NCI-H2227 treated with DMSO at 0.1 percent for 48 hours (cell line): ENCODE data around the gene CLEC16A.
"Not testable (repeated sequence)": the region's sequence is repeated elsewhere in the genome, so short reads cannot be mapped to it uniquely, and the experiment has no call there.

Experiments
- DNase-seq: peaks from one replicate; lab custom pipeline; 2025; lab: John Stamatoyannopoulos, UW

The CLEC16A gene

DNA sequence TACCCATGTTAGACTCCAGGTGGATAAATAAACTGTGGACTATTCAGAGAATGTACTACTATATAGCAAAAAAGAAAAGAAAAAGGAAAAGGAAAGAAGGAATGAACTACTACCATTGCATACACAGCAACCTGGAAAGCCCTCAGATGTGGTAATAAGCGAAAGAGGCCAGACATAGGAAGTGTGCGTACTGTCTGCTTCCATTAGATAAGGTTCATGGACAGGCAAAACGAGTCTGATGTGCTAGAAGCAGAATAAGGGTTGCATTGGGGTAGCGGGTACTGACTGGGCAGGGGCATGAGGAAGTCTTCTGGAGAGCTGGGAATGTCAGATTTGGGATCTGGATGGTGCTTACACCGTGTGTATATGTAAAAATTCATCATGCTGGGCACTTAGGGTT is 21.8 kb downstream of the CLEC16A start:
- no peak for DNase-seq

DNA sequence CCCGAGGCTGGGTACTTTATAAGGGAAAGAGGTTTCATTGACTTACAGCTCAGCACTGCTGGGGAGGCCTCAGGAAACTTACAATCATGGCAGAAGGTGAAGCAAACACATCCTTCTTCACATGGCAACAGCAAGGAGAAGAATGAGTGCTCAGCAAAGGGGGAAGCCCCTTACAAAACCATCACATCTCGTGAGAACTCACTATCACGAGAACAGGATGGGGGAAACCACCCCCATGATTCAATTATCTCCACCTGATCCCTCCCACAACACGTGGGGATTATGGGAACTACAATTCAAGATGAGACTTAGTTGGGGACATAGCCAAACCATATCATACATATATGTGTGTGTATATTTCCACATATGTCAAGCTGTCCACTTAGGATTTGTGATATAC is 22.2 kb downstream of the CLEC16A start:
- DNase-seq: not testable (repeated sequence)

DNA sequence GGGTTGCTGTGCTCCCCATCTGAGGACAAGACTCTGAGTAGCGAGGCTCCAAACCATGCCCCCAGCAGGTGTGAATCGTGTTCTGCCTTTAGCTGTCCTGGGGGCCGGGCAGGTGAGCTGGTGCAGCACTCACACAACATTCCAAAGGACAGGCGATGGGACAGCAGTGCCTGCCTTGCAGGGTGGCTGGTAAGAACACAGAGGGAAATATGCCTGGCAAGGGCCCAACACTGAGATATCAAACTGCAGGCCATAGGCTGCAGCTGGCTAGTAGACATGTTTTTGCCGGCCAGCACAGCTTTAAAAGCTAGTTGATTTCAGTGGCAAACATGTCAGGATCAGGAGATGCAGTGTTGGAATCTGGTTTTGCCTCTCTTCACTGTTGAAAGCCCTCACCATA is 23.6 kb downstream of the CLEC16A start:
- no peak for DNase-seq

DNA sequence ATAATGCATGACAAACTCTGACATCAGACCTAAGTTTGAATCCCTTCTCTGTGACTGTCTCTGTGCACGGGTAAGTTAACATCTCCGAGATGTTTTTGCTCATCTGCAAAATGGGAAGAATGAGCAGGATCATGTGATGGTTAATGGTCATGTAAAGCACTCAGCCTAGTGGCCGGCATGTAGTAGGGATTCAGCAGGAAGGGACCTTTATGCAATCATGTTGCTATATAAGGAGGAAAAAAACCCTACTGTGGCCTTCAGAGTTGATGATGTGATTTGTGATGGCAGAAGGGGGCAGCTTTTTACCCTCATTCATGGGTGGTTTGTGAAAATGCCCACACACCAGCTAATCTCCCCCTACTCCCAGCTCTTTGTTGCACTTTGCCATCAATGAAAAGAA is 24.1 kb downstream of the CLEC16A start:
- no peak for DNase-seq

DNA sequence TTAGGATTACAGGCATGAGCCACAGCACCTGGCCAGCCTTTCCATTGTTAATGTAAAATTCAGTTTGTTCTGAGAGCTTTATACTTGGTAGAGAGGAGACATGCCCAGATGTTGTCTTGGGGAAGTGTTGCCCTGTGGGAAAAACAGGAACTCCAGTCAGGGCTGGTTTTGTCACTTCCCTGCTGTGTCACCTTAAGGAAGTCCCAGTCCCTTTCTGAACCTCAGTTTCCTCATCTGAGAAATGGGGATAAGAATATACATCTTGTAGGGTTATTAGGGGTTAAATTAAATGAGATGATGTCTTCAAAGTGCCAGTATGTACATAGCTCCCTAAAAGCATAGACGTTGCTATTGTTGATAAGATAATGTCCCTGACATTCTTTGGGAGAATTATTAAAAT is 25.3 kb downstream of the CLEC16A start:
- no peak for DNase-seq

DNA sequence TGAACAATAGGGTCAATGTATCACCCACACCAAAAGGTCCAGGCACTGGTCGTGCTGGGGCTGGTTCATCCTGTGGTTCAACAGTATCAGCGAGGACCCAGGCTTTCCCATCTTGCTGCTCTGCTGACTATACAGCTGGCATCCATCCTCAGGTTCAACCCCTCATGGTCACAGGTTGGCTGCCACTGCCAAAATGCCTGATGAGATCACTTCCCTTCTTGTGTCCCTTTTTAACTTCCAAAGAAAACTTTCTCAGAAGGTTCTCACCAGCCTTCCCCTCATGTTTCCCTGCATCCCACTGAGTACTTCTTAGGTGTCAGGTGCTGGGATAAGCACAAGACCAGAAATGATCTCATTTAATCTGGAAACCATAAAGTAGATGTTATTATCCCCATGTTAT is 25.7 kb downstream of the CLEC16A start:
- no peak for DNase-seq

DNA sequence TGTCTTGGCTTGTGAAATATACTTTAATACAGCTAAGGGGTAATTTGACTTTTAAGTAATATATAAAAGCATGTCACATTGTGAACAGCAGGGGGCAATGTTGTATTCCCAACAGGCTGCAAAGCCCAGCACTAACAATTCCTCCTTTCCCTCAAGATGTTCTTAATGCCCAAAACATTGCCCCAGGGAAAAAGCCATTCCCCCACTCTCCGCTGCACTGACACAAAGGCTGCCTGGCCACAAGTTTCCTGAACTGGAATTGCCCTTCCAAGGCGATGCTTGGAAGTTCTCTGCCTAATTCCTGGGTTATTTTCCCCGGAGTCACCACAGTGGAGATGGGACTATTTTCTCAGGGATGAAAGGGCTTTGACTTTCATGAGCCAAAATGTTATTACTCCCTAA is 27.2 kb downstream of the CLEC16A start:
- DNase-seq: peak; percentile 82

DNA sequence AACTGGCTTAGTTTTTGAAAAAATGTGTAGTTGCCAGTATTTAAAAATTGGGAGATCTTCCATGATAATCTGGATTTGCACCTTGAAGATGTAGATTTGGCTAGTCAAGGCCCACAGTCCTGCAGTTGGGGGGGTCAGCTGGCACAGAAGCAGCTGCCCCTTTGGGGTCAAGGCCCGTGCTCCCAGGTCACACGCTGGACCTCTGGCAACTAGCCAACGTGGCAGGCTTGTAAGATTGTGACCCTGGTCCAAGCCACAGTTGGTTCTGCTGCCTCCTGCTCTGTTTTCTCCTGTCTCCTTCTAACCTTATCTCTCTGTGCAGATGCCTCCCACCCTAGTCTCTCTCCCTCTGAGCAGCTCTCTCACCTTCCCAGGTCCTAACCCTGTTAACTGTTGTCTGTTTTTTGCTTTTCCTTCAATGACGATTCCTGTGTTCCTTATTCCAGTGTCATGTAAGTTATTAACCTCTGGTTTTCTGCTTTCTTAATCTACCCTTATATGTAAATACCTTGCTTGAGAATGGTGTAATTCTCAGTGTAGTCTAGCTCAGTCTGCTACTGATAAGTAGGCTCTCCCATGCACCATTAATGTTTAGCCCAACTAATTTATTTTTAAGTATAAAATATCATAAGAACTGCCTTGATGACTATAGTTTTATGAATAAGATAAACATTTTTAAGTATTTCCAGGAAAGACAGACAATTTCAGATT is 27.9 kb downstream of the CLEC16A start:
- no peak for DNase-seq

DNA sequence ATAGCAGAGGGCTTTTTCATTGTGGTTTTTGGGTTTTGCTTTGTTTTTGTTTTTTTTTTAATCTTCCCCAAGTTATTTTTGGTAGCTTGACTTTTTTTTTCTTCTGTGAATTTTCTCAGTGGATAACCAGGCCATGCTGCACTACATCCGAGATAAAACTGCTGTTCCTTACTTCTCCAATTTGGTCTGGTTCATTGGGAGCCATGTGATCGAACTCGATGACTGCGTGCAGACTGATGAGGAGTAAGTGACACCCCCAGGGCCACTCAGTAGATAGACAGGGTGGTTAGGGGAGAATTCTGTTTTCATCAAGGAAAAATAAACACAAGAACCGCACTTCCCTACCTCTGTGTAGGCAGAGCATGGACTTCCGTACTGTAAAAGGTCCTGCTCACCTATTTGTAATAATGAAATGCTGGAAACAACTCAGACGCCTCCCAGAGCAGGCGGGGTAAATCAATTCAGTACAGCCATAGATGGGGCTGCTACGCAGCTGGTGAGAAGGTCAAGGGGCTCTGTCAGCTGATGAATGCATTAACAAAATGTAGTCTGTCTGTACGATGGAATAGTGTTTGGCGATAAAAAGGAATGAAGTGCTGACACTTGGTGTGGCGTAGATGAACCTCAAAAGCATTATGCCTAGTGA is 28.6 kb downstream of the CLEC16A start:
- DNase-seq: no peak

DNA sequence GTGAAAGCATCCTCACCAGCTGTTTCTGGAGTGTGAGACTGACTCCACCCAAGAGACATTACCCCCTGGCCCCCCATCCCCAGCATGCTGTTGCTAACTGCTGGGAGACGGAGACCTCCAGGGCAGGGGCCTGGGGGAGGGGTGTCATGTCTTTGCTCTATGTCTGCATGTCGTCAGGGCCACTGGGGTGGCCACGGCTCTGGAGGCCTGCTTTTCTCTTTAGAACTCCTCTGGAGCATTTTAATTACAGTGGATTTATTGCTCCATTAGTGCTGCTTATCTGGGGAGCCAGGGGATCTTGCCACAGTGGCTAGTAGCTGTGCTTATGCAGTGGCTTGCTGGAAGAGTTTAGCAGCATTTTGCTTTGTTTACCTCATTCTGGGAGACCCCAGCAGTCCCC is 32.3 kb downstream of the CLEC16A start:
- DNase-seq: peak; percentile 31

DNA sequence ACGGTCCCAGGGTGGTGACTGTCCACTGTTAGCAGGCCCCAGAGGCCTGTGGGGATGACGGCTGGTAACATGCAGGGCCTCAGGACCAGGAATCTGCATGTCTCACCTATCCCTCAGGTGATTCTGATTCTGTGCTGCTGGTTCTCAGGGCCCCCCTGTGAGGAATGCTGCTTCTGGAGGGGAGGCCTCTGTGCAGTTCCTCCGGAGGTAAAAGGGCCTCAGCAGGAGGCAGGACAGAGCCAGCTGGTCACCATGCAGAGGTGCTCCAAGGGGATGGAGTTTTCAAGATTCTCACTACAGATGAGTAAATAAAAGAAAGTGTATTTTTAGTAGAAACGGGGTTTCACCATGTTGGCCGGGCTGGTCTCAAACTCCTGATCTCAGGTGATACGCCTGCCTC is 33.8 kb downstream of the CLEC16A start:
- DNase-seq: no peak

DNA sequence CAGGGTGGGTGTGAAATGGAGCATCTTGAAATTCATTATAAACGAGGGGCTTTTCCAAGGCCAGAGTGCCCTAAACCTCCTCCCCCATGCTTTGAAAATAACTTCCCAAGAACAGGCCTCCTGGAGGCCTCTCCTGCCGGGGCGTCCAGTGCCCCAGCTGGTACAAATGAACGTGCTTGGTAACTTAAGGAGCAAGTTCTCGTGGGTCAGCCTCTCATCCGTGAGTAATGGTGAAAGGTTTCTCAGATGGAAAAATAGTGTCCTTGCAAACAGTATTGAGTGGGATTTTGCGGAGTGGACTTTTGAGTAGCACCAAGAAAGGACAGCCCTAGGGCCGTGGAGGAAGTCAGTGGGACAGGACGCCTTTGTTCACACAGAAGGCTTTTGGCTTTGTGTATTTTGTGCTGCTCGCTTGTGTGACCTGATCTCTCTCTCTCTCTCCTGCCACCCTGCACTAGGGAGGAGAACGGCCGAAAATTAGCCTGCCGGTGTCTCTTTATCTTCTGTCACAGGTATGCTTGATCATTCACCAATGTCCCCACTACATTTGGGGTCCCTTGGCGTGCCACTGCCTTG is 34.6 kb downstream of the CLEC16A start:
- no peak for DNase-seq

DNA sequence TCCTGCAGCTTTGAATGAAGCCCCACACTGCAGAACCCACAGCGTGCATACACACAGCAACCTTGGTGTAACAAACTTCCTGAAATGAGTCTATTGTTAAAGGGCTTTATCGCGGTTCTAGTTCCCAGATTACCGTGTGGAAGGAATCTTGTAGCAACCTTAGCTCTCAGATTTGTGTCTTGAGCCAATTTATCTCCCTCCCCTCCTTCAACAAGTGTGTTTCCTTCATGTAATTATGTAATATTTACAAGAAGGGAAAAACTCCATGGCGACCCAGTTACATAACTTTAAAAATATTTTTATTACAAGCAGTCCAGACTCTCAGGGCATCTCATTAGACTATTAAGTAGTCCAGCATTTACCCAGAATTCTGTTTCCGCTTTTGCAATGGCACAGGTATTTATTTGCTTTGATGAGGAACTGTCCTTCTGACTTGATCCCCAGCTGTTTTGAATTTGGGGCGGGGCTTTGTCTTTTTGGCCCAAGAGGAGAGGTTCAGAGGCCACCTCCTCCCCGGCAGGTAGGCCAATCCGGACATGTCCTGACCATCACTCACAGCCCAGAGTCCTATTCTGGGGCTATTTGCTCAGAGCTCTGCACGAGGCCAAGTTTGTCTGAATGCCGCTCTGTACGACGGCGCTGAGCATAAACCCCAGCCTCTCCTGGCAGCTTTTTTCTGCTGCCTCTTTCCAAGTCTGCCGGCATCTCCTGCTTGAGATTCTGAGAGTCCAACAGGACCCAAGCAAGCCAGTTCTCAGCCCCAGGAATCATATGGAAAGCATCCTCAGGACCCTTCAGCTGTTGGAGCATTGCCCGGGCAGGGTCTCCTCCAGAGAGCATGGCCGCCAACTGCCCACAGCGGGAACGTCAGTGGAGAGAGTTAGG is 35.6 kb downstream of the CLEC16A start:
- DNase-seq: no peak

DNA sequence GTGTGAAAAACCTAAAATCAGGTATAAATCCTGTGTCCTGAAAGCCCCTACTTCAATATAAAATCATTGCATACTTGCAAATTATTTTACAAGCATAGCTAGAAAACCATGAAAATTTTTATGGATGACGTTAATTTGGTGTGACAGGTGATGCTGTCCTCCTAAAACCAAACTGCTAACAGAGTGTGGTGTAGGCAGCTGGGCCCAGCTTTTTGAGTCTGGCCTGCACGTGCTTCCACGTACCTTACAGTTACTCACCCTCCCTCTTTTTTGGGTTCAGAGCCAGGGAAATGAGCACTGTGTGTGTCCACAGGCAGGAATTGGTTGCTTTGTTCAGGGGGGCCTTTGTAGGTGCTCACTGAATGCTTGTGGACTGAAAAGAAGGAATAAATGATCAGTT is 36.4 kb downstream of the CLEC16A start:
- no peak for DNase-seq

DNA sequence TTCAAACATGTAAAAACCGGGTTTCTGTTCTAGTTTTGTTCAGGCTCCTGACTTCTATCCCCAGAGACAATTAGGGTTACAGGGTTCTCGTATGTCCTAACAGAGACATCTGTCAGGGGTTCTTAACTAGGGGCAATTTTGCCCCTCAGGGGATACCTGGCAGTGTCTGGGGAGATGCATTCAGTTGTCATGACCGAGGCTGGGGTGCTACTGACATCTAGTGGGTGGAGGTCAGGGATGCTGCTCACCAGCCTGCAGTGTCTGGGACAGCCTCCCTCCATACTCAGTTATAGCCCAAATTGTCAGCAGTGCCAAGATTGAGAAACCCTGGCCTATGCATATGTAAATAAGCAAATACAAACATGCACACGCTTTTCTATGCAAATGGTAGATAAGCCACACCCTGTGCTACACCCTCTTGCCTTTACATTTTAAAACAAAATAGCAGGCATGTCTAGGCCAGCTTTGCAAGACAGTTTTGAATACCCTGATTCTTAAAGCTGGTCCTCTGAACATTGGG is 37.4 kb downstream of the CLEC16A start:
- no peak for DNase-seq

DNA sequence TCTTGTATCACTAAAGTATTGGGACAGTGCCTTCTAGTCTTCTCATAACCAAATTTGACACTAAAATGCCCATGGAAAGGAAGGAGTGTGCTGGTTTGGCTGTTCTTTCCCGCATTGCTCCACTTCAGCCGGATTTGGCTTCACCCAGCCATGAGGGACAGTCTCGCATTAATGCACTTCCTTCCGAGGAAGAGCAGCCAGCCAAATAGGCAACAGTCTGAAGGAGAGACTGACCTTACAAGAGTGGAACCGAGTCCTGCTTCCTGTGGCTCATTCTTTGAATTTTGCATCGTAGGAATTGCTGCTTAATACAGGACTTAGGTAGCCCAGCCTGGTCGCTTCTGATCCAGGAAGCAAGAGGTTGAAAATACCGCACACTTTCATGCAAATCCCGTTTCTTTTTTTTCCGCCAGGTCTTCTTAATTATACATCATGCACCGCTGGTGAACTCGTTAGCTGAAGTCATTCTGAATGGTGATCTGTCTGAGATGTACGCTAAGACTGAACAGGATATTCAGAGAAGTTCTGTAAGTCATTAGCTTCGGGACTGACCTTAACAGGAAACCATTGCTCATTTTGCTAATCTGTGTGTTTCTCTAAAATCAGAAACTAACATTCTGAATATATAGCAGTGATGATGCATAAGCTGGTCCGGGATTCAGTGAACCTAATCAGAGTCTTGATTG is 38.2 kb downstream of the CLEC16A start:
- DNase-seq: no peak

DNA sequence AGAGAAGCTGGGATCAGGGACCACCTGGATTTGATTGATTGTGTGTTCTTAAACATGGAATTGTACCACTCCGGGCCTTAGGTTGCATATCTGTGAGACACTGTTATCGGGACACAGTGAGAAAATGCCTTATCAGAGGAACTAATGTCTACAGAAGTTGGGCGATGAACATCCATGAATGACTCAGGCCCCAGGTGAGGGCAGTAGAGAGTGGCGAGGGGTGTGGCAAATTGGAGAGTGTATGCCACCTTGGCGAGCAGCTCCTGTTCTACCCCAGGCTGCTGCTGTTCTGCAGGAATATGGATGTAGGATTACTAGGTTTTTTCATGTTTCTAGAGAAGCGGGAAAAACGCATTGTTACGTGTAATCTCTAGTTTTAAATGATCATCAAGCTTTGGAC is 38.8 kb downstream of the CLEC16A start:
- DNase-seq: no peak

DNA sequence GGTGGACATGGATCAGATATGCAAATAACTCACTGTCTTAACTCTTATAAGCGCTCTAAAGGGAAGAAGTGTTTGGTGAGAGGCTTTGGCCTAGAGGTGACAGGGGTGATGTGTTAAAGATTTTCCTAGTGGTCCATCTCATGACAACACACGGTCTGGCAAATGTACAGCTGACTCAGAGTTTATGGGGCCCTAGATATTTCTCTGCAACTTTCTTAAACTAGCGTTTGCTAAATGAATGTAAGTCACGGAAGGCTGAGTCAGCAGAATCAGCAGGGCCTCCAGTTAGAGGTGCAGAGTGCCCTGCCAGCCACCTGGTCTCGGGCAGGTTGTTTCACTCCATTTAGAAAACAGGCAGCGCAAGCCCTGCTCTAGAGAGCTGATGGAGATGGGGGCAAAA is 40.1 kb downstream of the CLEC16A start:
- no peak for DNase-seq

DNA sequence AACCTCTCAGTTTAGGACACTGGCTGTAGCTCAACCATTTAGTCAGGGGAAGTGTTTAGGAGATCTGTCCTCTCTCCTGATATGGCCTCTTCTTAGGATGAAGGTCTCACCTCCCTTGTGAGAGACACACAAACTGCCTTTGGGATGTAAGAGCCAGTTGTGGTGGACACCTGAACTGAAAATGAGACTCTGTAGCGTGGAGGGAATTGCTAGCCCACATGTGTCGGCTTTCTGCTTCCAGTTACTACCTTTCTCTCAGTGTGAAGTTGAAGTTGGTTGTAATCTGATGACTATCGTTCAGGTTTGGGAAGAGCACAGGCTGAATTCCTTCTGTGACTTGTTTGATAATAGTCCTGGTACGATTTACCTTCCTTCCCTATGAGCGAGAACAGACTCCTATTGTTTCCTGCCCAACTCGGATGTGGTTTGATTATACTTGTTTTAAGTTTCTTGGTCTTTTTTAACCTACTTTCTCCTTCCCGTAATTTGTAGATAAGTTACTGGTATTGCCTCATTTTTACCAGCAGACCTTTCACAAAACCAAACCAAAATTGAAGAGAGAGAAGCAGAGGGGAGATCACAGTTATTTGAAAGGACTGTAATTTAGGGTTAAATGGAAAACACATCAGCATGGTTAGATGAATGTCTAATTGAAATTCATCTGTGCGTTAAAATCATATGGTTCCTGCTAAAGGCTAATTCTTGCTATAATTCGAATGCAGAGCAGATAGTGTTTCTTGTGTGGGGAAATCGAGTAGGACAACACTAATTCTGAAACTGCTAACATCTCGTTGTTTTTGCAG is 43.2 kb downstream of the CLEC16A start:
- DNase-seq: no peak

DNA sequence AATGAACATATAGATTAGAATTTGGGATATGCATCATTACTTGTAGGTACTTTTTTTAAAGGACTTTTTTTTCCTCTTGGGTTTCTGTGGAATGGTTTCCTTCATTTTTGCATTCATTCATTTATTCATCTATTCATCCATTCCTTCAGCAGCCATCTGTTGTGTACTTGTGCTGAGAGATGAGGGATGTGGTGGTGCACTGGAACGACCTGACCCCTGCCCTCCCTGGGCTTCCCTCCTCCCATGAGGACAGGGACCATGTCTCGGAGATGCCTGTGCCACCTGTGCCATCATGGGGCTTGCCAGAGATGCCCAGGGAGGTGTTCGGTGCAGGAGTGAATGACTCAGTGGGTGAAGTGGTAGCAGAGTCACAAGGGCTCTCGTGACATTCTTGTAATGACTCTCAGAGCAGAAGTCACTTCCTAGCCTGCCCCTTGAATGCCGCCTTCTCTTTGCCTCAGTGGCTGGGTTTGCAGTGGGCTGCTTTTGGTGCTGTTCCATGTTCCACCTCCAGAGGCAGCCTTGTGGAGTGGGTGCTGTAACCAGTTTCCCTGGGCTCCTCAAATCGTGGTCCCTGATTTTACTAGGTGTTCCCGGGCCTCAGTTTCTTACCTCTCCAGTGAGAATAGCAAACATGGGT is 43.9 kb downstream of the CLEC16A start:
- DNase-seq: no peak
